Stimulated activated CD4-positive, alpha-beta T cell treated with anti-CD3 and anti-CD28 coated beads, Interleukin-1b, Interleukin-23, amount 100 ng/mL, for 4 hours (primary cell): Measurements from ENCODE around the gene WWOX.

Experiments used
- DNase-seq, 2 donors: peaks; one replicate each; pipeline ENCODE4 v3.0.0-alpha.2; 2020; ENCODE audit warnings: low read depth in 2 of 2

The WWOX gene

DNA sequence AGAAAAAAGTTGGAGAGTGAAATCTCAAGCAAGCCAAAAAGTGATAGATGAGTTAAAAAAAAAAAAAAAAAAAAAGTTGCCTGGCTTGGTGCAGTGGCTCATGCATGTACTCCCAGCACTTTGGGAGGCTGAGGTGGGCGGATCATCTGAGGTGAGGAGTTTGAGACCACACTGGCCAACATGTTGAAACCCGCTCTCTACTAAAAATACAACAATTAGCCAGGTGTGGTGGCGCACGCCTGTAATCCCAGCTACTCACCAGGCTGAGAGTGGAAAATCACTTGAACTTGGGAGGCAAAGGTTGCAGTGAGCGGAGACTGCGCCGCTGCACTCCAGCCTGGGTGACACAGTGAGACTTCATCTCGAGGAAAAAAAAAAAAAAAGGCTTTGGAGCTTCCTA is 668.8 kb downstream of the WWOX start:
- DNase-seq: no peak

DNA sequence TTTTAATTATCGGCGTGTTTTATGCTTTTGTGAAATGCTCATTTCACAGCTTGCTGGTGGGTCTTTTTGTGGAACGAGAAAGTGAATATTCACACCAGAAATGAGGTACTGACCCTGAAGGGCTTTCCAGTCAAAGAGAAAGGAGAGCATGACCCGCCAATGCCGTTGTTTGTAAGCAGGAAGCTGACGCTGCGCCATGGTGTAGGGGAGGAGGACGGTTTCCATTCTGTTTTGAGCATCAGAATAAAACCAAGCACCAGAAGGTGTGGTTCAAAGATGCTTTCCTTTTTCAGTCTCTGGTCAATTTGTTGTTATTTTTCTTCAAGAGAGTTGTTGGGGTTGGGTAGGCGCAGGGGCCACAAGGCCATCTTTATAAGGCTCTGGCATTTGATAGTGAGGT is 669.3 kb downstream of the WWOX start:
- DNase-seq: no peak

DNA sequence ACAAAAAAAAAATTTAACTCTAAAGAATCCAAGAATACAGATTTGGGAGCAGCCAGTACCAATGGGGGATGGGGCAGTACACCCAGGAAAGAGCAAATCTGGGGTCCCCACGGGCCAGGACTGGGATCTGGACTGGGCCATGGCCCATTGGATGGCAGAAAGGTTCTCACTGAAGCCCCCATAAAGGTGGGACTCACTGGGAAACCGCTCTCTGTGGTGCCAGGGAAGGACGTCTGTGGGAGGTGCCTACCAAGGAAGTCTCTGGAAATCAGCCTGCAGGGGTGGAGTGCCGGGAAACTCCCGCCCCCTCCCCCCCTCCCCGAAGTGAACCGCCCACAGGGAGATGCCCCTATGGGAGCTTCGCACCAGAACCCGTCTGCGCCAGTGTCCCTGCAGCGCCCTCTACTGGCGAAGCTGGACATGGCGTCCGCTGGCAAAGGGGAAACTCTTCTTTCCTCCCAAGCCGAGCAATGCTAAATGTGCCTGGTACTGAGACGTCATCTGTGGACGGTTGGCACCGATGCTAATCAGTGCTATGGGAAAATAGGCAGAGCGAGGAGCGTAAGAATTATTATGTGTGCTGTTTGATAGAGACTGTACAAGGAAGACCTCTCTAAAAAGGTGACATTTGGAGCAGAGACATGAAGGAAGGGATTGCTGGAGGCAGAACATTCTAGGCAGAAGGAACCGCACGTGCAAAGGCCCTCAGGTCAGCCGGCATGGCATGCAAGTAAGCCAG is 671.1 kb downstream of the WWOX start:
- peak; percentile 71 to 74 for DNase-seq

DNA sequence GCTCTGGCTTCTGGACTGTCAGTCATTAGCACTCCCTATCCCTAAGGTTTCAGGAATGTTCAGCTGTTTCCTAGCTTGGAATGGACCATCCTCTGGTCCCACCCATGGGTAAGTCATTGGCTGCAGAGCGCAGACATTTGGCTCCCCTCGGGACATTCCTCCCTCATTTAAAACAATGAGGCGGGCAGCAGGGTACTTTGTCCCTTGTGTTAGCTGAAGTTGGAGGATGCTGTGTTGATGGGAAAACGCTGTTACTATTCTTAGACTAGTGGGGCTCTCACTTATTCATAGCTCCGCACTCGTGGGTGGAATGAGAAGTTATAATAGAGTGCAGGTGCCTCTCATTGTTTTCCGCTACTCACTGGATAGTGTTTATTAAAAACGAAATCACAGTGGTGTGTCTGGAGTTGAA is 673.8 kb downstream of the WWOX start:
- DNase-seq: no peak

DNA sequence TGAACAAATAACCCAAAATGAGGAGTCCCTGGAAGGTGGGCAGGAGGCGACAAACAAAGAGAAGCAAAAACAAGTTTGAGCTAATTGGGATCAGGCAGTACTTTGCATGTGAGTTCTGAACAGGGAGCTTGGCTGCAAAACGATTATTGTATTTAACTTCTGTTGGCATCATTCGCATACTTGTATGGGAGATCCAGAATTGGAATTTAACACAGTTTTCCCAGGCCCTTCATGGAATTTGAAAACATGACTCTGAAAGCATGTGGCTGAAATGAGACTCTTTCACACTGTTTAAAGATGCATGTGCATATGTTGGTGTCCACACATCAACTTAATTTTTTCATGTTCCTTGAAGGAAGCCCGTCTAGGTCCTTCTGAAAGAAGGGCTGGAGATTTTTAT is 674.3 kb downstream of the WWOX start:
- DNase-seq: no peak

DNA sequence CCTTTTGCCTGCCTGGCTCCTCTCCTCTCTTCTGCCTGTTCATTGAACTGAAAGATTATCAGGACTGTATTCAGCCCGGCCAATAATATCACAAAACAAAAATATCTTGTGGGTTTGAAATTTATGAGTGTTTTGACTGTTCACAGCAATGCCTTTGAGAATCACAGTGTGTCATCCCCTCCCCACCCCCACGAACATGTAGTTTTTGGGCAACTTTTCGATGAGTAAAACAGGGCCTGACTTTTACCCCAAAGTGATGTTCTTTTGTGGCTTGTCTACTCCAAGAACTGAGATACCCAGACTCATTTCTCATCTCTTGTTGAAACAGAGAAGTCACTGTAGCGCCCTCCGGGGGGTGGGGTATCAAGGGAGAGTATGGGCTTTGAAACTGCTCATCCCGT is 675.7 kb downstream of the WWOX start:
- DNase-seq: peak in 1 of 2 donors; percentile 43

DNA sequence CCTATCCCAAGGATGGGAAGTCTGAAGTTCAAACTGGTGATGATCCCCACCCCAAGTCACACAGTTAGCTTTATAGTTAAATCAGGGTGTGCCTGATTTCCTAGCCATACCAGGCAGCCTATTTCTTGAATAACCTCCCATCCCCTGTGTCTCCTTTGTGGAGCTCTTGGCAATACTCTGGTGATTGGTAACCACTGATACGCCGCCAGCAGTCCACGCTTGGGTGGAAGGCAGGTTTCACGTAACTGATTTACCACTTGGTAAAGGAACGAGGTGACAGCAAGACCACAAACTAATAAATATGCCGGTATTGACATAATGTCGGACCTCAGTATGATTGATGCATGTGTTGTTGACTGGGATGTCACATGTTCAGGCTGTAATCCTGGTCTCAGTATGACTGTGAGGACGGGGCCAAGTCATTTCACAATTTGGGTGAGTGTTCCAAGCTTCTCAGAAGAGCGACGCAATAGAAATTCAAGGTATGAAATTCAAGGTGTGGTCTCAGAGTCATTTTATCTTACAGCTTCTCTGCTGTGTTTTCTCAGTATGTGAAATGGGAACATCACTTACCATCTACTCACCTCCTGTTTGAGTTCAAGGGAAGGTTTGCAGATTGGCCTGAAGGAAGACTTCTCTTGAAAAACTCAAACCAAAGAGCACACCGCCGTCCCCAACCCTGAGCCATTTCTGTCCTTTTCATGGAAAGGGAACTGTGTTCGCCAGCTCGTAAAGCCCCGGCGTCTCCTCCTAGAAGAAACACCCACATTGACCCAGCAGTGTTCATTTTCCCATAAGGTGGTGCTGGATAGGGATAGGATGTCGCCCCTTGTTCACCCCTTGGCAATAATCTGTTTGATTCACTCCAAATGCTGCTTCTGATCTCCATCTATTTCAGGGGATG is 678.9 kb downstream of the WWOX start:
- DNase-seq: no peak

DNA sequence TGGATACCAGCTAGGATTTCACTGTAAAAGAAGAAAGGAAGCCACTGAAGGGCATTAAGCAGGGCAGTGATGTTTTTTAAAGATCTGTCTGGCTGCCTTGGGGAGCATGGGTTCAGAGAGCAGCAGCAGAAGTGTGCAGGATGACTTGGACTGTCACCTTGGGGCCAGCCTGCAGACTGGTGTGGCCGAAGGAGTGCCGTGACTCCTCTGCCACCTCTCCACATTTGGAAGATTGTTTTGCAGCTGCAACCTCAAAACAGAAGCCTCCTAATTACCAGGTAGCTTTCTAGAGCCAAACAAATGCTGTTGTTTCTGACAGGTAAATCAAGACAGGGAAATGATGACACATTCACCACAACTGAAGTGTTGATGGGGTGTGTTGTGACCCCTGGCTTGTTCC is 681.4 kb downstream of the WWOX start:
- DNase-seq: no peak

DNA sequence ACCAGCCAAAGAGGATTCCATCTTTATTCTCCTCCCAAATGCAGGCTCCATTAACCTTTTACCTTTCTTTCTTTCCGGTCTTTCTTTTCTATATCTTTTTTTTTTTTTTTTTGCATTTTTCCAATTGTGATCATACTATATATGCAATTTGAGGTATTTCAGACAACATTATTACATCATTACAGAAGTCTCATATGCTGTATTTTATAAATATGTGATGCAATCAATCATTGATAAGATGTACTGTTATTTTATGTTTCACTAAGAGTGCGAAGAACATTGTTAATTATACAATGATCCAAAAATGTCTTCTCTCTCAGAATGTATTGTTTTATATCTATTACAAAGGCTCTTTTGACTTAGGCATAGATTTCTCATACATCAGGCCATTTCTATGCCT is 683.1 kb downstream of the WWOX start:
- no peak for DNase-seq

DNA sequence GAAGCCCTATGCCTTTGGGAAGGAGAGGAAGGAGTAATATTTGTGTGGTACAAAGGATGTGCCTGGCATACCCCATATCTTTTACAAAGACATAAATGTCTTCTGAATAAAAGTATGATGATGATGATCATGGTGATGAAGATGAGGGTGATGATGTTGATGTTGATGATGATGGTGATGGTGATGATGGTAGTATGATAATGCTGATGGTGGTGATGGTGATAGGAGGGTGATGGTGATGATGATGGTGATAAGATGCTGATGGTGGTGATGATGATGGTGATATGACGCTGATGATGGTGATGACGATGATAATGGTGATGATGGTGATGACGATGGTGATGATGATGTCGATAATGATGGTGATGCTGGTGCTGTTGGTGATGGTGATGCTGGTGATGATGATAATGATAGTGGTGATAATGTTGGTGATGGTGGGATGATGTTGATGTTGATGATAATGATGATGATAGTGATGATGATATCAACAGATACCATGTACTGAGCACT is 684.2 kb downstream of the WWOX start:
- DNase-seq: no peak

DNA sequence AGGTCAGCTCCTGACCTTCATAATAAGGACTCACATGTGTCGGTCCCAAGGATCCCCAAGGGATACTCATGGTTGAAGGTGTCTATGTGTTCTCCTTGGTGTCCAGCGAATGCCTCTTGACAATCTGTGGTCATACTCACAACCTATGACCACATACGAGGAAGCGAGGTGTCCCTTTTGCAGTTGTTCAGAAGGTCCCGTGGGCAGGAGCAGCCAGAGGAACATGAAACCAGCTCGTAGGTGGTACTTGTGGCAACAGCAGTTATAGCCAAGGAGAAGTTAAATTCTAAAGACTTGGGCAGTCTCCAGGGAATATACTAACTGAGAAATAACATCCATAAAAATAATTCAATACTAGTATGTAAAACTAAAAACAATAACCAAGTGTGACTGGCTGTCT is 685.3 kb downstream of the WWOX start:
- DNase-seq: no peak

DNA sequence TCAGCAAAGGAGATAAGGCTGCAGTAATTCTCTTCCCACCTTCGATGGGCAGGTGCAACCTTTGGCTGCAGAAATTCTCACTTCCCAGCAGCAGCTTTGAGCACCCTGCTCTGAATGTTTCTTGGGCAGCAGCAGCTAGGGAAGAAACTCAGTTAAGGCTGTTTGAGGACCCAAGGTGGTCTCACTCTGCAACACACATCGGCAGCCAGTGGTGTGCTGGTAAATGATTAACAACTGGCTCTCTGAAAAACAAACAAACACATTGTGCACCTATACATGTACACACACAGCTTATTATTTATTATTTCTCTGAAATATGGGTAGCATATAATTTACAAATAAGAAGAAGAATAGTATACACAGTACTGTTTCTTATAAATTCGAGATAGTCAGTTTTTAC is 685.8 kb downstream of the WWOX start:
- DNase-seq: no peak

DNA sequence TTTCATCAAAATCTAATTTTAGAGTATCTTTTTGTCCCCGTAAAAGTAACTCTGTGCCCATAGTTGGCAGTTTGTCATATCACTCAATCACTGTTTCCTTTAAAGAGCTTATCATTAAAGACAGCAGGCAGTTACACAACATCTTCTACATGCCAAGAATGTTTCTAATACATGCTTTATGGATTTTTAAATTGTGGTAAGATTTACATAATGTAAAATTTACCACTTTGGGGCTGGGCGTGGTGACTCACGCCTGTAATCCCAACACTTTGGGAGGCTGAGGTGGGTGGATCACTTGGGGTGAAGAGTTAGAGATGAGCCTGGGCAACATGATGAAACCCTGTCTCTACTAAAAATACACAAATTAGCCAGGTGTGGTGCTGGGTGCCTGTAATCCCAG is 687.2 kb downstream of the WWOX start:
- no peak for DNase-seq

DNA sequence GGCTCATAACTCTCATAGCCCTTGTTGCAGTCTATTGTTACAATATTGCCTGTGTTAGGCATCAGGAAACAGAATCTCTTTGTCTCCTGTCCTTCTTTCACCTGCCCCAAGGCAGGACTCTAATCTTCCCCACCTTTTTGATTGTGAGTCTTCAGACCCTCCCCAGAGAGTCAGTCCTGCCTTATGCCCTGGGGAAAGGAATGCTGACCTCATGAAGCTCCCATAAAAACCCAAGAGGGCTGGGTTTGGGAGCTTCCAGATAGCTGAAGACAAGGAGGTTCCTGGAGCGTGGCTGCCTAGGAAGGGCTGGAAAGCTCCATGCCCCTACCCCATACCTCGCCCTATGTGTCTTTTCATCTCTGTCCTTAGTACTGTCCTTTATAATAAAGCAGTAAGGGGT is 688.8 kb downstream of the WWOX start:
- DNase-seq: no peak

DNA sequence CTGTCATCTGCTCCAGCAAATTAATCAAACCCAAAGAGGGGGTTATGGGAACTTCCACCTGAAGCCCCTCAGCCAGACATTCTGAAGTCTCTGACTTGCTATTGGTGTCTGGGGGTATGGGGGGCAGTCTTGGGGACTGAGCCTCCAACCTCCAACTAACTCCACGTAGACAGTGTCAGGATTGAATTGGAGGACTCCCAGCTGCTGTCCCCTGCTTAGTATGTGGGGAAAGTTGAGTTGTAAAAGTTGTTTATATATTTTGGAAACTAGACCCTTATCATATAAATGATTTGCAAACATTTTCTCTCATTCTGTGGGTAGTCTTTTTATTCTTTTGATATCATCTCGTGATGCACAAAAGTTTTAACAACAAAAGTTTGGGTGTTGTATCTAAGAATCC is 689.2 kb downstream of the WWOX start:
- DNase-seq: no peak

DNA sequence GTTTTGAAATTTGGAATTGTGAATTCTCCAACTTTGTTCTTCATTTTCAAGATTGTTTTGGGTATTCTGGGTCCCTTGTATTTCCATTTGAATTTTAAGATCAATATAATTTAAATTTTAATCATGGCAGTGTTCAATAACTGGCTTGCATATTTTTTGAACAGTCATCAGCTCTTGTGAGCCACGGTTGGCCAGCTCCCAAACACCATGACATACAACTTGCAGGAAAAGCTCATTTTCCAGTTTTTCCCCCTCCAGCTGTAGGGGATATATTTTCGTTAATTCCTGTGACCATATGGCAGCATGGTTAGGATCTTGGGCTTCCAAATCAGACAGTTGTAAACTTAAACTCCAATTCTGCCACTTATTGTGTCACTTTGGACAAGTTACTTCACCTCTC is 690.1 kb downstream of the WWOX start:
- DNase-seq: no peak

DNA sequence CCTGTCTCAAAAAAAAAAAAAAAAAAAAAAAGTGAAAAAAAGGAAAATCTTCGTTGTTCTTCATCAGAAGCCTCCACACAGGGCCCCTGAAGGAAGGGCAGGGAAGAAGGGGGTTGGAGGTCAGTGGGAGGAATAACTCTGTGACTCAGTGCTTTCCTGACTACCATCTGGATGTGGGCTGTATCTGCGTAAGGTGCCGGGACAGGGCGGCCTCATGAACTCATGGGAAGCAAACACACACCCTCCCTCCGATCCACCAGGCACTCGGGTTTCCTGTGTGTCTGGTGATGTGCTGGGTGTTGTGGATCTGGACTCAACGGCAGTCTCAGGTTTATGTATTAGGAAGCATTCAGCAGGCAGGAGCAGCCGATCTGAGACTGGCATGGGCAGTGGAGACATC is 691.6 kb downstream of the WWOX start:
- DNase-seq: no peak

DNA sequence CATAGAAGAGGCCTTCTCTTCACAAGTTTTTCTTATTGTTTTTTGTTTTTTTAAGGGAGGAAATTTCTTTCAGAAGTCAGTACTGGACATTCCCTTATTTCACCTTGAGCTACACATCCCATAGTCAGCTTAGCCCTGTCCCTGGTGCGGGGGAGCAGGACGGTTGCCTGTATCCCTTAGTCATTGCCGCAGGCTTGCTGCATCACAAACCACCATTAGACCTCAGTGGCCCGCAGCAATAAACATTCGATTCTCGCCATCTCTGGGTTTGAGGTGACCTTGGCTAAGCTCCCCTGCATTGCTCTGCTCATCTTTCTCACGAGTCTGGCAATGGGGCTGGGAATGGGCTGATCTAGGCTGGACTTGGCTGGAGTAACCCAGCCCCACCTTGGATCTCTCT is 692.5 kb downstream of the WWOX start:
- no peak for DNase-seq

DNA sequence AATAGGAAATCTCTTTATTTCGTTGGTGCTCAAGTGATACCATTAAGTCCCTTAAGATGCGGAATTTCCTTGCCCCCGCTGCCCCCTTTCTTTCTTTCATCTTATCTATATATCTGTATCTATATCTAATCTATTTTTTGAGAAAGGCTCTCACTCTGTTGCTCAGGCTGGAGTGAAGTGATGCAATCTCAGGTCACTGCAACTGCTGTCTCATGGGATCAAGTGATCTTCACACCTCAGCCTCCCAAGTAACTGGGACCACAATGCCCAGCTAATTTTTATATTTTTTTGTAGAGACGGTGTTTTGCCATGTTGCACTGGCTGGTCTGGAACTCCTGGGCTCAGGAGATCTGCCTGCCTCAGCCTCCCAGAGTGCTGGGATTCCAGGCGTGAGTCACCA is 693.5 kb downstream of the WWOX start:
- DNase-seq: no peak

DNA sequence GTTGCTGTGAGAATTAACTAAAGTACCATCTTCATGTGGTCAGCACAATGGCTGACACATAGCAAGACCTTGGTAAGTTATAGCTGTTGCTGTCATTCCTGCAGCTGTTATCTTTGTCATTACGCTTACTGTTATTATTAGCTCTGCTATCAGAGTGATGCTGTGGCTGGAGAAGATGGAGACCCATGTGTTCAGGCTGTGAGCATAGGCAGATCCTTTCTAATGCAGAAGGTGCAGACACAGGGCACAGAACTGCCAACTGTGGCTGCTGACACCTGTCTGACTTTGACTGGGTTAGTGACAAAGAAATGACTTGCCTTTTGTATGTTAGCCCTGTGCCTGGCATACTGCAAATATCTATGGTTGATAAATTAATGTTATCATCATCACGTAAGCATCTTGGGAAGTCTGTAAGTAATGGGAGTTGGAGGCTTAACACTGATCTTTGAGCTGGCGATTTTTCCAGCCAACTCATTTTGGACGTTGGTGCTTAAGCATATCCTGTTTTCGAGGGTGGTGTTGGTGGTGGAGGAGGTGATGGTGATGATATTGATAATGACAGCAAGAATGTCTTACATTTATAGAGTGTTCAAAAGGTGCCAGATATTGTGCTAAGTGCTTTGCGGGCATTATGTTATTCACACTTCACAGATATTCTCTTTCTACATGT is 695.3 kb downstream of the WWOX start:
- DNase-seq: no peak

DNA sequence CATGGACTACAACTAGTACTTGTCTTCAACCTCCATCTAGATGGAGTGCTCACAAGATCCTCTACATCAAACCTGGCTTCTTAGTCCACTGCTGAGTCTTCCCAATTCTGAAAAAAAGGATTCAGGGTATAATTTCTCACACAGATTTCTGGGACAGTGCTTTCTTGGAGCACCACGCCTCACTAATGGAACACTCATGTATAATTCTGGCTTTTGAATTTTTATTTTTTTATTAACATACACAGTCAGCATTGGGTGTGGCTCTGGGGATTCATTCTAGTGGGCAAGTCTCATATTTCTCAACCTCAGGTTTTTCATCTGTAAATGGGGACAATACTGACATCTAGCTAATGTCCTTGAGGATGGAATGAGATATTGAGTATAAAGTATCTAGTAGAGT is 696.0 kb downstream of the WWOX start:
- no peak for DNase-seq

DNA sequence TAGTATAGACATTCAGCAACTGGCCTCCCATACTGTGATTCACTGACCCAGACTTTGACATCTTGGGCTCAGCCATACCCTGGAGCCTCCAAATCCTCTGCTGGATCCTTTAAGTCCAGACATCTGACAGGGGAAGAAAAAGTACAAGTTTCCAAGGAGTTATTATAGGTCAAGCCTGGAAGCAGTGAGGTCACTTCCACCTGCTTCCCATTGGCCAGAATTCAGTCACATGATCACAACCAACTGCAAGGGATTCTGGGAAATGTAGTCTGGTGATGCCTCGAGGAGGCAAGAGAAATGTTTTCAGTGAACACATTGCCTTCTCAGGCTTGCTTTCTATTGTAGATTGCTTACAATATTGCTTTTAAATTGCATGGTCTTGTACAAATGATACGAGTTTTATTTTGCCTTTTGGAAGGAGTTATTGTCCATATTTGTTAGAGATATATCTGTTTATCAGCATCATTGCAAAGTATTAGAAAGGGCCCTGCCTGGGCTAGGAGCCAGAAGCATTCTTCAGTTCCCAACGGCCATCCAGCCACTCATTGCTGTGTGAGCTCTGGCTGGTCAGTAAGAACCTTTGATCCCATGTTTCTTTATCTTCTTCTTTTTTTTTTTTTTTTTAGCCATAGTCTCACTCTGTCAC is 696.9 kb downstream of the WWOX start:
- DNase-seq: no peak
